Activated CD4-positive, alpha-beta T cell treated with anti-CD3 and anti-CD28 coated beads, Interleukin-2, amount 10 ng/mL, durations not matched to agents 24 days and 14 days (primary cell): ENCODE data around the gene VDAC2. TPM values are rescaled to one million over a fixed set of nuclear protein-coding genes. Genes with fewer than 3 reads are reported as not detected.

Experiments
- DNase-seq: peaks from one replicate; pipeline ENCODE4 v3.0.0; 2022
- H3K27ac Mint-ChIP-seq: one replicate; pipeline ENCODE4 v1.8.0; 2022; ENCODE audit warnings: mild to moderate bottlenecking, mixed read lengths
- H3K27me3 Mint-ChIP-seq: one replicate; pipeline ENCODE4 v1.8.0; 2022; ENCODE audit warnings: mixed read lengths
- H3K36me3 Mint-ChIP-seq: one replicate; pipeline ENCODE4 v1.8.0; 2022; ENCODE audit warnings: low read depth, mild to moderate bottlenecking, mixed read lengths
- H3K4me1 Mint-ChIP-seq: one replicate; pipeline ENCODE4 v1.8.0; 2021; ENCODE audit warnings: mixed read lengths
- H3K4me3 Mint-ChIP-seq: one replicate; pipeline ENCODE4 v1.8.0; 2022; ENCODE audit warnings: mild to moderate bottlenecking, moderate library complexity, mixed read lengths
- H3K9me3 Mint-ChIP-seq: one replicate; pipeline ENCODE4 v1.8.0; 2021; ENCODE audit warnings: mixed read lengths
- intact Hi-C: fragments of 100-400 bp; cut with micrococcal nuclease; formaldehyde crosslinking; loops from one replicate; pipeline ENCODE4 v1.15.1; 2023
- total RNA-seq: library from RNA; stranded (reverse); gene quantifications from 2 replicates; pipeline ENCODE4 v1.2.3, GENCODE V29; 2022

VDAC2 gene
- total RNA-seq, 1 donor from 2014 or later: 245 TPM

GRCh38 chr10:75265856-75266255, 55.3 kb downstream of the VDAC2 start:
- no peaks in the 10 kb centered on the region for H3K9me3 Mint-ChIP-seq
- intact Hi-C loops: no loop called here
- H3K27ac Mint-ChIP-seq: no peak overlapping the region
- peaks cover 2% of the 10 kb centered on the region for H3K27me3 Mint-ChIP-seq
- H3K4me1 Mint-ChIP-seq: no peaks in the 10 kb centered on the region
- no peaks in the 10 kb centered on the region for H3K36me3 Mint-ChIP-seq
- H3K4me3 Mint-ChIP-seq: no peak overlapping the region
- DNase-seq: no peak

GRCh38 chr10:75266945-75267344, 56.3 kb downstream of the VDAC2 start:
- Mint-ChIP-seq H3K9me3 (no peaks in the 10 kb centered on the region), H3K27ac (no peak overlapping the region), H3K36me3 (no peaks in the 10 kb centered on the region), H3K27me3 (peaks cover 2% of the 10 kb centered on the region), H3K4me3 (no peak overlapping the region), H3K4me1 (no peaks in the 10 kb centered on the region)
- DNase-seq: no peak
- intact Hi-C loops: no loop called here

- no peaks in the 10 kb centered on the region for H3K9me3 Mint-ChIP-seq
- no peak overlapping the region for H3K4me3 Mint-ChIP-seq
- DNase-seq: no peak
- intact Hi-C loops: no loop called here
- H3K27me3 Mint-ChIP-seq: peaks cover 2% of the 10 kb centered on the region
- H3K4me1 Mint-ChIP-seq: no peaks in the 10 kb centered on the region
- no peaks in the 10 kb centered on the region for H3K36me3 Mint-ChIP-seq
- no peak overlapping the region for H3K27ac Mint-ChIP-seq
Measured at GRCh38 chr10:75269605-75270004, 59.0 kb downstream of the VDAC2 start.

- intact Hi-C loops: no loop called here
- DNase-seq: no peak
- peaks cover 7% of the 10 kb centered on the region for H3K27me3 Mint-ChIP-seq
- H3K9me3 Mint-ChIP-seq: no peaks in the 10 kb centered on the region
- no peaks in the 10 kb centered on the region for H3K4me1 Mint-ChIP-seq
- no peak overlapping the region for H3K4me3 Mint-ChIP-seq
- no peaks in the 10 kb centered on the region for H3K36me3 Mint-ChIP-seq
- no peak overlapping the region for H3K27ac Mint-ChIP-seq
Measured at GRCh38 chr10:75272094-75272493, 61.5 kb downstream of the VDAC2 start.

- no peak overlapping the region for H3K27ac Mint-ChIP-seq
- no peaks in the 10 kb centered on the region for H3K4me1 Mint-ChIP-seq
- H3K4me3 Mint-ChIP-seq: no peak overlapping the region
- H3K36me3 Mint-ChIP-seq: no peaks in the 10 kb centered on the region
- H3K9me3 Mint-ChIP-seq: no peaks in the 10 kb centered on the region
- intact Hi-C loops: no loop called here
- peaks cover 7% of the 10 kb centered on the region for H3K27me3 Mint-ChIP-seq
- no peak for DNase-seq
Measured at GRCh38 chr10:75272896-75273295, 62.3 kb downstream of the VDAC2 start.

GRCh38 chr10:75276069-75276872, 65.7 kb downstream of the VDAC2 start:
- Mint-ChIP-seq H3K27ac (no peak overlapping the region), H3K9me3 (no peaks in the 10 kb centered on the region), H3K4me3 (no peak overlapping the region), H3K27me3 (peaks cover 17% of the 10 kb centered on the region), H3K36me3 (no peaks in the 10 kb centered on the region), H3K4me1 (no peaks in the 10 kb centered on the region)
- DNase-seq: no peak
- intact Hi-C loops: no loop called here

GRCh38 chr10:75280236-75280635, 69.6 kb downstream of the VDAC2 start:
- Mint-ChIP-seq H3K9me3 (no peaks in the 10 kb centered on the region), H3K36me3 (no peaks in the 10 kb centered on the region), H3K27ac (no peak overlapping the region), H3K4me3 (no peak overlapping the region), H3K4me1 (no peaks in the 10 kb centered on the region), H3K27me3 (peaks cover 28% of the 10 kb centered on the region)
- no peak for DNase-seq
- intact Hi-C loops: no loop called here

Other genes with a start within 250 kb of the VDAC2 start
- 17.7 and 17.9 TPM in 2 replicates for gene SAMD8, start 99.1 kb upstream of the VDAC2 start, total RNA-seq
- gene COMTD1, start 25.2 kb downstream of the VDAC2 start, total RNA-seq: 37.1 and 38.1 TPM in 2 replicates
- 0.07 and 0.09 TPM in 2 replicates for gene ZNF503, start 191.0 kb downstream of the VDAC2 start, total RNA-seq
- not detected in 2 replicates for gene LRMDA, start 220.8 kb downstream of the VDAC2 start, total RNA-seq